GM18858 (cell line): ENCODE measurements around the gene PLTP.
"Not testable (repeated sequence)": the region's sequence is repeated elsewhere in the genome, so short reads cannot be mapped to it uniquely, and the experiment has no call there.

Experiments used
- ATAC-seq: cut with Tn5 transposase; IDR thresholded peaks from one replicate; pipeline ENCODE4 v1.9.1; 2021; ENCODE audit not compliant: unreplicated experiment

Gene PLTP, protein sequence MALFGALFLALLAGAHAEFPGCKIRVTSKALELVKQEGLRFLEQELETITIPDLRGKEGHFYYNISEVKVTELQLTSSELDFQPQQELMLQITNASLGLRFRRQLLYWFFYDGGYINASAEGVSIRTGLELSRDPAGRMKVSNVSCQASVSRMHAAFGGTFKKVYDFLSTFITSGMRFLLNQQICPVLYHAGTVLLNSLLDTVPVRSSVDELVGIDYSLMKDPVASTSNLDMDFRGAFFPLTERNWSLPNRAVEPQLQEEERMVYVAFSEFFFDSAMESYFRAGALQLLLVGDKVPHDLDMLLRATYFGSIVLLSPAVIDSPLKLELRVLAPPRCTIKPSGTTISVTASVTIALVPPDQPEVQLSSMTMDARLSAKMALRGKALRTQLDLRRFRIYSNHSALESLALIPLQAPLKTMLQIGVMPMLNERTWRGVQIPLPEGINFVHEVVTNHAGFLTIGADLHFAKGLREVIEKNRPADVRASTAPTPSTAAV

DNA sequence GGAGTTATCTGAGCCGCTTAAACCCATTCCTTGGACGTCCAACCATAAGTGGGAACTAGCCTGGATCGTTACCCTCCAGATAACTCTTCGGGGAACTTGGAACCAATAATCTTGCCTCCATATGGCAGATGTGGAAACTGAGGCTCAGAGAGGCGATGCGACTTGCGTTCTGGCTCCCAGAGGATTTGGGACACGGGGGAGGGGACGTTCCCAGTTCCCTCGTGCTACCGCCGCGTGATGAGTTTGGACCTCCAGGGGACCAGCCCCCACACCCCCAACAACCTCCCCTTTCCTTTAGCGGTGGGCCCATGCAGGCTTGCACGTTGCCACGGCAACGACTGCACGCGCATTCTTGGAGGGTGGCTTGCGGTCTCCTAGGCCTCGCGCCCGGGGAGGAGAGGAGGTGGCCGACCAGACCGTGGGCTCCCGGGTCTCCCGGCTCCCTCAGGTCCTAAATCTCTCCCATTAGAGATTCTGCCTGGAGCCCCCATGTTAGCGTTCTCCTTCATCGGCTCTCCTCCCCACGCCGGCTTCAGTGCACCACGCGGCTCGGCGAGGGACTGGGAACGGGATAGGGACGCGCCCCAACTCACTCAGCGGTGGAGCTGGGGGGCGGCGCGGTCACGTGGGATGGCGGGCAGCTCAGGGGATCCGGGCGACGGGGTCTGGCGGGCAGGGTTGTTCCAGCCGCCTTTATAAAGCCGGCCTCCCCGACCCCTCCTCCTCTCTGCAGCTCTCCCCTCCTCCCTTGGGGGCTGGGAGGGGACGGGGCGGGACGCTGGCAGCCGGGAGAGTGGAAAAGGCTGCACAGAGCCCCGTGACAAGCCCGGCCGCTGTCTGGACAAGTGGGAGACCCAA lies at the start of gene PLTP:
Gene PLTP (minus strand): TSS at position 670 of the 858 bp plus-strand sequence. CDS start 703 bp downstream, outside the sequence.
- ATAC-seq: no peak

DNA sequence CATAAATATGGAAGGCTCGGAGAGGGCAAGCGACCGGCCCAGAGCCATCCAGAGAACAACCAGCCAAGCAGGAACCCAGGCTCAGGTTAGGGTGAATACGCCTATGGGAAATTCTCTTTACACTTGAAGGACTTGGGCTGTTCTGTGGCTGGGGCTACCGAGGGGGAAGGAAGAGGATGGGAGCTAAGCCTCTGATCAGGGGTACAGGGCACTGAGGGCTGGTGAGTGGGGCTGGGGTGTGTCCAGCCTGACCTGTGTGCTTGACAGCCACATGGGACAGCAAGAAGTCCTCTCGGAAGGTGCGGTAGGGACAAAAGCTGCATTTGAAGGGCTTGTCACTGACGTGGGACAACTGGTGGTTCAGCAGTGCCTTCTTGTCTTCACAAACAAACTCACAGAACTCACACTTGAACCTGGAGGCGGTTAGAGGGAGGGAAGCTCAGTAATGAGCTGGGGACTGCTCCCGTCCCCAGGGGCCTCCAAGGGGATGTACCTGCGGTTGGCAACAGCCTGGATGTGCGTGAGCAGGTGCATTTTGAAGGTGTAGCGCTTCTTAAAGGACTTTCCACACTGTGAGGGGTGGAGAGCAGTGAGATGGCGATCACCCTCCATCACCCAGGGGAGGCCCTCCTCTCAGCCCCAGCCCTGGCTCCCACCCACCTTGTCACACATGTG lies 48.1 kb upstream of the PLTP start:
- ATAC-seq: no peak

DNA sequence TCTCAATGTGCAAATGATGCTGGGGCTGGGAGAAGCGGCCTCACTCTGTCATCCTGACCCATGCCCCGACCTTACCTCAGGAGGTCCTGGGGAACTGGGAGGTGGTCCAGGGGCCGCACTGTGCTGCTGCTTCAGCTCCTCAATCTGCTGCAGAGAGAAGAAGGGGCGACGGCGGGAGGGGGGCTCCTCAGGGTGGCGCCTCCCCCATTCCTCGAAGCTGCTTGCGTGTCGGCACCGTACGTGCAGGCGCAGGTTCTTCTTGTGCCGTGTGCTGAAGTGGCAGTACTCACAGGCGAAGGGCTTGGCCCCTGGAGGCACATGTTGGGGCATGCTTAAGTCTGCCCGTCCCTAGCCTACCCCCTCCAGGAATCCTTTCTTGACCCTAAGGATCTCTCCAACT lies 47.2 kb upstream of the PLTP start:
- ATAC-seq: no peak

DNA sequence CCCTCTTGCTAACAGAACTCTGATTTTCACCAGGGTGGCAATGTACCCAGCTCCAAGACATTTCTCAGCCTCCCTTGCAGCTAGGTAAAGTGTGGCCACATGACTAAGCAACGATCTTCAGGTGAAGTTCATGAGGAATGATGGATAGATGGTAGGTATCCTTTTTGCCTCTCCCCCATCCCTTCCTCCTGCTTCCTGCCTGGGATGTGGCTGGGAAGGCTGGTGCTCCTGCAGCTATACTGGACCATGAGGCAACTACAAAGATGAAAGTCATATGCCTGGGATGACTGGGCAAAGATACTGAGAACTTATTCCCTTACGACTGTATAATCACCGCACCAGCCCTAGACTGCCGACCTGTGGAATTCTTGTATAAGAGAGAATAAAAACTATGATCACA lies 46.6 kb upstream of the PLTP start:
- no peak for ATAC-seq

DNA sequence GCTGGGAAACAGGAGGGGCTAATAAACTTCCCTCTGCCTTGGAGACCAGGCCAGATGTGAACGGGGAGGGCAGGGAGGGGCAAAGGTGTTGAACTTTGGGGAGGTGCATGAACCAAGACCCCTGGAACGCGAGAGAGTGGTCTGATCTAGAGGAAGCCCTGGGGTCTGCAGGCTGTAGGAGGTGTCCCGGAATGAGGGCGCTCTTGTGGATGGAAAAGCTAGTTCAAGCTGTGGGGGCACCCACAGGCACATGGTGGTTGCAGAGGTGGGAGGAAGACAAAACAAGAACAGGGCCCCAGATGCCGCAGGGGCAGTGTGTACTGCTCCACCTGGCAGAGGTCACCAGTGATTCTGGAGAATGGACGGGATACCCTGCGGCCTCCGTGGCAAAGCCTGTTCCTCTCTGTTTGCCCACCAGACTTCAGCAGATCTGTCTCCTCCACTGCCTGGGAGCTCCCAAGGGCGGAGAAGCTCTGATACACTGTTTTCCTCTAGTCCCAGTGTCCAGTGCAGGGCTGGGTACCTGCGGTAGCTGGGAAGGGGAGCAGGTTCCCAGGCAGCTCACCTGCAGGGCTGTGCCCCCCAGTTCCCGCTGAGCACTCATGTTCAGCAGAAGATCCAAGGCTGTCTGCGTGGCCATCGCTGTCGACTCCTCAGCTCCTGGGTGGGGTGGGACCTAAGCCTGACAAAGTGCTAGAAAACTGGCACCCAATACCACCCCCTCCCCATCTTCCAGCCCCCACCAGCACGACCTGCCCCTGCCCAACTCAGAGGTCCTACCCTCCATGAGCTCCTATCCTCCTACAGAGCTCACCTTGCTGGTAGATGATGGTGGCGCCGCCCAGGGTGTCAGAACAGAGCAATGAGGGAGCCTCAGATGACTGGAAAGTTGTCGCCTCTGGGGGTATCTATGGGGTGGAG lies 45.3 kb upstream of the PLTP start:
- ATAC-seq: no peak

DNA sequence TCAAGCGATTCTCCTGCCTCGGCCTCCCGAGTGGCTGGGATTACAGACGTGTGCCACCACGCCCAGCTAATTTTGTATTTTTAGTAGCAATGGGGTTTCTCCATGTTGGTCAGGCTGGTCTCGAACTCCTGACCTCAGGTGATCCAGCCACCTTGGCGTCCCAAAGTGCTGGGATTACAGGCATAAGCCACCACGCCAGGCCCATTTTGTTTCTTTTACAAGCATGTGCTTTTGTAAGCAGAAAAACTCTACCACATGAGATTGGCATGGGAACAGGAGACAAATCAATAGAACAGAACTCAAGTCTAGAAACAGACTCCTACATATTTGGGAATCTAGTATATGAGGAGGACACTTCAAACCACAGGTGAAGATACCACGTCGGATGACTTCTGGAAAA lies 44.4 kb upstream of the PLTP start:
- not testable (repeated sequence) for ATAC-seq

DNA sequence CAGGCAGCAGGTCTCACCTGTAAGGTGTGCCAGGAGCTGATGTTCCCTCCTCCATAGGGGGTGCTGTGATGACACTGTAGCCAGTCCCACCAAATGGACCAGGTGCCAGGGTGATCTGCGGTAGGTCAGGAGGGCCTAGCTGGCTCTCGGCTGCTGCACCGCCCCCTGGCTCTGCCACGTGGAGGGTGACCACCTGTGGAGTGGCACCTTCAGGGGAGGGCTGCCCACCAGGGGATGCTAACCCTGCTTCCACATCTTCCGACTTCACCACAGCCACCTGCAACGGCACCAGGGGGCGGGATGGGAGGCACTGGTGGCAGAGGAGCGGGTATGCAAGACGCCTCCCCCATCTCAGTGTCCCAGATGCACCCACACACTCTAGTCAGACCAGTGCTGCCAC lies 41.7 kb upstream of the PLTP start:
- ATAC-seq: no peak

DNA sequence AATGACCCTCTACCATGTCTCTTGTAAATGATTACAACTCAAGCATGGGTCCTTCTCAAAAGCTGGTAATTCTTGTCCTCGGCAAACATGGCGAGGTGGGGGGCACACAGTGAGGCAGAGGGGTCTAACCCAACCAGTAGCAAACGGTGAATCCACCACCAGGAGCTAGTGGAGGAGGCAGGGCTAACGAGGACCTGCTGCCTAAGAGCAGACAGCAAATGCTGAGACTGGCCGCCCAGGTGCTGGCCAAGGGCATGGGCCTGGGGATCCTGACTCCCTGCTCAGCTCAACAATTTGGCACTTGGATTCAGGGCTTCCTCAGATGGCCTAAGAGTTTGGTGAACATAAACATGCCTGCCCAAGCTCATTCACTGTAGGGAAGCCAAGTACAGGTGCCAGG lies 40.9 kb upstream of the PLTP start:
- ATAC-seq: no peak

DNA sequence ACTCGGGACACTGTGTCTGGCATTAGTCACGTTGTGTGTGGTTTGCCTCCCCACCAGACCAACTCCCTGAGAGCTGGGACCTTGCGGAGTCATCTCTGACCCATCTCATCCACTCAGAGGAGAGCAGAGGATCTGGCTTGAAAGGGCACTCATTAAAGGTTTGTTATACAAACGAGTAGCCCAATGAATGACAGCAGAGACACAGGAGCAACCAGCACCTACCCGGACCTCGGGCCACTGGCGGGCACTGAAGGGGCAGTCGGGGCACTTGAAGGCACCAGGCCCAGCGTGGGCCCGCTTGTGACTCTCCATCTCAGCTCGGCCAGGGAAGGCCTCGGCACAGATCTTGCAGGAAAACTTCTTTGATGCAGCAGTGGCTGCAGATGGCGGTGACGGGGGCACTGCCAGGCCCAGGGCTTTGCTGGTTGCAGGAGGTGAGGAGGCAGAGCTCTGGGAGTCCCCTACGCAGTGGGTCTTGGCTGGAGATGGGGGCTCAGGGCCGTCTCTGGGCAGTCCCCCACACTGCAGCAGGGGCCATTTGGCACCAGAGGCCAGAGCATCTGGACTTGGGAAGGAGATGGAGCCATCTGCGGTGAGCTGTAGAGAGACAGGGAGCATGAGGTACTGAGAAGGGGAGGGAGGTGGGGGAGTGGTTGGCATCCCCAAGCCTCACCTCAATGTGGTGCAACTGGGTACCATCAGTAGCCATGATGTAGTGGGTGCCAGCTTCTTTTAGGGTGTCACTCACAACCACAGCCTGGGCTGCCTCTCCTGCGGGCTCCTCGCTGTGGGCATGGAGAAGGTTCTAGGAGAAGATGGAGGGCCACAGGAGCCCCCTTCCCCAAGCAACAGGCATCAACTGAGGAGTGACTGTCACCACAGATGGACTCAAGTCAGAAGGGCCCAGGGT lies 40.2 kb upstream of the PLTP start:
- ATAC-seq: no peak

DNA sequence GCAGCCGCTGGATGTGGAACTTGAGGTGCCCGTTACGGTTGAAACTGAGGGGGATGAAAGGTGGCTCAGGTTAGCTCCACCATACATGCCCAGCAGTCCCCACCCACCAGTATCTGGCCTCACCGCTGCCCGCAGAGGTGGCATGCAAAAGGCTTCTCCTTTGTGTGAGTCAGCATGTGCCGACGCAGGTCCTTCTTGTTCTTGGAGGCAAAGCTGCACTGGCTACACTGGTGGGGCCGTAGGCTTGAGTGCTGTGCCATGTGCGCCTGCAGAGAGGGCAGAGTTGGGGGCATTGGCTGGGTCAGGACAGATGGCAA lies 38.3 kb upstream of the PLTP start:
- ATAC-seq: no peak

DNA sequence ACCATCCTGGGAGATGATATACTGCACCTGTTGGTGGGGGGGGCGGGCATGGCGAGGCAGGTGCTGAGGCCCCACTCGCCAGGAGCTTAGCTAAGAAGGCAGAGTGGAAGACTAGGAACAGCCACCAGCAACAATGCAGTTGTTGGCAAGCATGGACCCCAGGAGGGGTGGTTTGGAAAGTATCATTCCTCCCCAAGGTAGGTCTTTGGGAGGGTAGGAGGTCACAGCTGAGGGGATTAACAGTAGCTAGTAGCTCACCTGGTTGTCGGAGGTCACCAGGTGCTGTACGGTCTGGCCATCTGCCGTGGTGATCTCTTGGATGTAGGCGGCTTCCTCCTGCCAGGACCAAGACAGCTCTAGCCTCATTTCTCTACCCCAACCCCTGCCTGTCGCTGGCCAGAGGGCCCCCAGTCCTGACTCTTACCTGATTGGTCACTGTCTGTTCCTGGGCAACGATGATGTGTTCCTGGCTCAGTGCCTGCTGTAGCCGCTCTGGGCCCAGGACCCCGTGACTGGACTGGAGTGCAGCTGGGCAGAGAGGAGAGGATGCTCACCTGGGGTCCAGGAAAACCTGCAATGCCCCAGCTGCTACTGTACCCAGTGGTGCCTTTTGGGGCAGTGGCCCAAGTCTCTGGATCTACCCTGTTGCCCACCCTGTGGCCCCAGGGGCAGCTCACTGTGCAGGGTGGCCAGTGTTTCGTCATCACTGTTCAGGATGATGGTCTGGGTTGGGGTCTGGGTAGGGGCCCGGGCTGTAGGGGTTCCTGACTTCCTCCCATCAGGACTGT lies 37.8 kb upstream of the PLTP start:
- ATAC-seq: no peak

DNA sequence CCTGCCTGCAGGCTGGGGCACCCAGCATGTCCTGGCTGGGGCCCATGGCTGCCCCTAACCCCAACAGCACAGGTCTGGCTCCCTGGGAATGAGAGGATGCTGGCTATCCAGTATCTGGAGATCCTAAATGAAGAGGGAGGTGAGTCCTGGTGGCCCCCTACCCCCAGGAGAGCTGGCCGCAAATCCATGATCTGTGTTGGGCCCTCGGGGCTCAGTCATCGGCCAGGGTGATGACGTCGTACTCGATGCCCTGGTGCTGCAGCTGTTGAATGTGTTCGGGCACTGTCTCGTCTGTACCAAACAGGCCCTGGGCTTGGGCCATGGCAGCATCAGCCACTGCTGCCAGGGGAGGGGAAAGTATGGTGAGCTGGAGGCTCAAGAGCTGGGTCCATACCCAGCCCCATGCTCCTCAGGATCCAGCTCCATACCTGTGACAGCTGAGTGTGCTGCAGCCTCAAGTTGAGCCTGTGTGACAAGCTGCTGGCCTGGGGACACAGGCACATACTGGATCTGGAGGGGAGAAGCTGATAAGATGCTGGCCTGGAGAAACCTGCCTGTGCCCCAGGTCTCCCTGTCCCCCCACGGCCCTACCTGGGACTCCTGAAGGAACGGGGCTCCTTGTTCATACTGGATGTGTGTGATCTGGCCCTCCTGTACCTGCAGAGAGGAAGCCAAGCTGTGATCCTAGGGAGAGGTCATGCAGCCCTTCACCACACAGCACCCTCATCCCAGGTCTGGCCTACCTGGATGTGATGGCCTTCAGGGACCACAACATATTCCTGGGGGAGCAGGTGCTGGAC lies 37.0 kb upstream of the PLTP start:
- no peak for ATAC-seq

DNA sequence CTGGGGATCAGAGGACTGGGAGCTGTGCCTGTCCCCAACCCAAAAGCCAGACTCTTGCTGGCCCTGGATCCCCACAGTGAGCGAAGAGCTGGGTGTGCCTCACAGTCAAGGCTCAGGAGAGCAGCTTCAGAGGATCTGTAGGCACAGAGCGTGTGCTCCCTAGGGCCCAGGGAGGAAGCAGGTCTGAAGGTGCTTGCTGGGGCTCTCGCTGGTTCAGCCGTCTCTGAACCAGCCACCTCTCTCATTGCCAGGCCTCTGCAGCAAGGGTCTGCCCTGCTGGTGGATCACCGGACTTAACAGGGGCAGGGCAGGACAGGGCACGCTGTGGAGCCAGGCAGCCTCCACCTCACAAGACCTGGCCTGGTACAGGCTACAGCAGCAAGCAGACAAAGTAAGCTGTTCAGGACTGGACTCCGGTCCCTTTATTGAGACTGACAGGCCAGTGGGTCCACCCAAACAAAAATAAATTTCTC lies 36.3 kb upstream of the PLTP start:
- no peak for ATAC-seq

DNA sequence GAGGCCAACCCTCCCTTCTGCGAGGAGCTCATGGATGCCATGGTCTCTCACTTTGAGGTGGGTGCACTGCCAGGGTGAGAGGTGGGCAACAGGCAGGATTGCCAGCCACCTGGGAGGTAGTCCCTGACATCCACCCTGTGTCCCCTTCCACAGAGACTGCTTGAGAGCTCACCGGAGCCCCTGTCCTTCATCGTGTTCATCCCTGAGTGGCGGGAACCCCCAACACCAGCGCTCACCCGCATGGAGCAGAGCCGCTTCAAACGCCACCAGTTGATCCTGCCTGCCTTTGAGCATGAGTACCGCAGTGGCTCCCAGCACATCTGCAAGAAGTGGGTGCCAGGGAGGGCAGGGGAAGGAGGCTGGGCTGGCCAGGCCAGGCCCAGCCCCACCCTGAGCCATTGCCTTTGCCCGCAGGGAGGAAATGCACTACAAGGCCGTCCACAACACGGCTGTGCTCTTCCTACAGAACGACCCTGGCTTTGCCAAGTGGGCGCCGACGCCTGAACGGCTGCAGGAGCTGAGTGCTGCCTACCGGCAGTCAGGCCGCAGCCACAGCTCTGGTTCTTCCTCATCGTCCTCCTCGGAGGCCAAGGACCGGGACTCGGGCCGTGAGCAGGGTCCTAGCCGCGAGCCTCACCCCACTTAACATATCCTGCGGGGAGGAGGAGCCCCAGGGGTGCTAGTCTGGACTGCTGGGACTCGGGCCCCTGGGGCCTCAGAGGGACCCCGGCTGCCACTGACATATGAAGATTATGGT lies 35.3 kb upstream of the PLTP start:
- no peak for ATAC-seq

DNA sequence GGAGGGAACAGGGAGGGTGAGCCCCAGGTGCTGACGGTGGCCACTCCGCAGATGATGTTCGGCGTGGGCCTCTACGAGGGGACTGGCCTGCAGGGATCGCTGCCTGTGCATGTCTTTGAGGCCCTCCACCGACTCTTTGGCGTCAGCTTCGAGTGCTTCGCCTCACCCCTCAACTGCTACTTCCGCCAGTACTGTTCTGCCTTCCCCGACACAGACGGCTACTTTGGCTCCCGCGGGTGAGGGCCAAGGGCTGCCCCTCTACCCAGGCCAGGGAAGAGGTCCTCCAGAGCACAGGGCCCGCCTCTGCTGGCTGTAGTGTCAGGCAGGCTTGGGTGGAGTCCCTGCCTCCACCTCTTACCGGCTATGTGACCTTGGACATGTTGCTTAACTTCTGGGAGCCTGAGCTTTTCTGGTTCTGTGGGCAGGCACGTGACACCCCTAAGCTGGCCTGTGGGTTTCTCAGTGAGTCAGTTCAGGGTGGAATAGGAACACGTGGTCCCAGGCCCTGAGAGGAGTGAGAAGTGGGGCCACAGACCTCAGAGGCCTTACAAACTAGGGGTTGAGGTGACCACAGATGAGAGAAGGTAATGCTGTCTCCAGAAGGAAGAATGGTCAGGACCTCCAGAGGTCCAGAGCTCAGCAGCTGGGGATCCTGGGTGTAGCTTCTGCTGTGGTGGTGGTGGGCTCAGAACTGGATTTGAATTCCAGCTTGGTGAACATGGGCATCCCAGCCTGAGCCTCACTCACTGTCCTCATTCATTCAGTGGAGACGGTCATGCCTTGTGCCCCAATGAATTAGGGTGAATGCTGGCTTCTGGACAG lies 34.4 kb upstream of the PLTP start:
- no peak for ATAC-seq

DNA sequence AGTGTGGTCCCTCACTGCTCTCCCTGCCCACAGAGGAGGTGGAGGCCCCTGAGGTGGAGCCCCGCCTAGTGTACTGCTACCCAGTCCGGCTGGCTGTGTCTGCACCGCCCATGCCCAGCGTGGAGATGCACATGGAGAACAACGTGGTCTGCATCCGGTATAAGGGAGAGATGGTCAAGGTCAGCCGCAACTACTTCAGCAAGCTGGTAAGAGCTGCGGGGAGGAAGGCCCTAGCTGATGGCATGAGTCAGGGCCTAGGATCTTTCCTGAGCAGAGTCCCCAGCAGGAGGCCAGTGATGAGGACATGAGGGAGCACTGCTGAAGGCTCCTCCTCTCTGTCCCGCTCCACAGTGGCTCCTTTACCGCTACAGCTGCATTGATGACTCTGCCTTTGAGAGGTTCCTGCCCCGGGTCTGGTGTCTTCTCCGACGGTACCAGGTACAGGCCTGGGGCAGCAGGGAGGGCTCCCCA lies 33.8 kb upstream of the PLTP start:
- ATAC-seq: no peak
